CD4-positive, alpha-beta memory T cell (primary cell): ENCODE data around the gene PLEKHA6. TPM values are rescaled to one million over a fixed set of nuclear protein-coding genes. Genes with fewer than 3 reads are reported as not detected.
A peak's percentile ranks its signal among the peaks of the same experiment; 100 is the strongest.

Source experiments
- CTCF ChIA-PET: fragments of 350-600 bp; sonication (Branson Sonifier 250); formaldehyde crosslinking; loops from one replicate; lab custom pipeline; 2021; ENCODE audit warnings: inconsistent platforms; ENCODE audit not compliant: partially characterized antibody; lab: Charles Lee
- POLR2A ChIA-PET: fragments of 350-600 bp; sonication (Branson Sonifier 250); formaldehyde crosslinking; loops from one replicate; lab custom pipeline; 2021; ENCODE audit not compliant: partially characterized antibody; lab: Charles Lee
- DNase-seq, 5 donors: peaks; one replicate each; pipeline versions ENCODE4 v3.0.0 to v3.0.0-alpha.2; 2020 to 2022; ENCODE audit warnings: mixed read lengths in 1 of 5
- H3K27ac ChIP-seq: one replicate; pipeline ENCODE4 v1.7.0; 2013; ENCODE audit warnings: low read depth, low read length
- H3K27me3 ChIP-seq: 2 replicates; pipeline ENCODE4 v1.7.0; 2013; ENCODE audit warnings: mild to moderate bottlenecking, low read length, moderate library complexity; ENCODE audit not compliant: insufficient read depth
- H3K36me3 ChIP-seq: 2 replicates; pipeline ENCODE4 v1.7.0; 2013; ENCODE audit warnings: mild to moderate bottlenecking, low read length, moderate library complexity; ENCODE audit not compliant: insufficient read depth
- H3K4me1 ChIP-seq: 2 replicates; pipeline ENCODE4 v1.7.0; 2013; ENCODE audit warnings: mild to moderate bottlenecking, low read length, moderate library complexity; ENCODE audit not compliant: insufficient read depth
- H3K4me3 ChIP-seq, 2 donors: one replicate each; pipeline ENCODE4 v1.7.0; 2013; ENCODE audit warnings: low read length in 2 of 2, mild to moderate bottlenecking in 1 of 2
- H3K9me3 ChIP-seq, 2 donors: one replicate each; pipeline ENCODE4 v1.7.0; 2013; ENCODE audit warnings: low read length in 2 of 2, control low read depth in 1 of 2; ENCODE audit not compliant: control insufficient read depth in 1 of 2
- H3K27ac Mint-ChIP-seq, 7 donors: one replicate each; pipeline ENCODE4 v1.8.0; 2020 to 2021; ENCODE audit warnings: mixed read lengths in 7 of 7, mild to moderate bottlenecking in 6 of 7, inconsistent platforms in 3 of 7, moderate library complexity in 3 of 7
- H3K27me3 Mint-ChIP-seq, 2 donors: one replicate each; pipeline ENCODE4 v1.8.0; 2020 to 2021; ENCODE audit warnings: mixed read lengths in 2 of 2
- H3K36me3 Mint-ChIP-seq, 2 donors: one replicate each; pipeline ENCODE4 v1.8.0; 2020 to 2021; ENCODE audit warnings: mixed read lengths in 2 of 2, inconsistent platforms in 1 of 2, mild to moderate bottlenecking in 1 of 2
- H3K4me1 Mint-ChIP-seq, 4 donors: one replicate each; pipeline ENCODE4 v1.8.0; 2020 to 2021; ENCODE audit warnings: mixed read lengths in 4 of 4, mild to moderate bottlenecking in 1 of 4
- H3K4me3 Mint-ChIP-seq, 8 donors: one replicate each; pipeline ENCODE4 v1.8.0; 2020 to 2021; ENCODE audit warnings: mixed read lengths in 8 of 8, mild to moderate bottlenecking in 7 of 8, moderate library complexity in 6 of 8, inconsistent platforms in 3 of 8
- H3K9me3 Mint-ChIP-seq, 8 donors: one replicate each; pipeline ENCODE4 v1.8.0; 2020 to 2021; ENCODE audit warnings: mixed read lengths in 8 of 8, mild to moderate bottlenecking in 5 of 8, inconsistent platforms in 3 of 8, moderate library complexity in 1 of 8
- intact Hi-C: fragments of 100-400 bp; cut with micrococcal nuclease; formaldehyde crosslinking; loops from one replicate; pipeline ENCODE4 v1.15.1; 2023
- polyA plus RNA-seq, 2 donors: library from polyadenylated mRNA; unstranded; fragments of 300-500 nt; fragmentation: Illumina TruSeq; gene quantifications; one replicate each; pipeline ENCODE4 v1.2.3, GENCODE V29; 2021
- total RNA-seq, 2 experiments: library from RNA; stranded (reverse); gene quantifications; one replicate each; pipeline ENCODE4 v1.2.3, GENCODE V29; 2021

The PLEKHA6 gene
- total and polyA plus RNA-seq, 4 experiments from 2014 or later: 0.15 to 0.89 (median 0.52) TPM; not detected in 1

DNA sequence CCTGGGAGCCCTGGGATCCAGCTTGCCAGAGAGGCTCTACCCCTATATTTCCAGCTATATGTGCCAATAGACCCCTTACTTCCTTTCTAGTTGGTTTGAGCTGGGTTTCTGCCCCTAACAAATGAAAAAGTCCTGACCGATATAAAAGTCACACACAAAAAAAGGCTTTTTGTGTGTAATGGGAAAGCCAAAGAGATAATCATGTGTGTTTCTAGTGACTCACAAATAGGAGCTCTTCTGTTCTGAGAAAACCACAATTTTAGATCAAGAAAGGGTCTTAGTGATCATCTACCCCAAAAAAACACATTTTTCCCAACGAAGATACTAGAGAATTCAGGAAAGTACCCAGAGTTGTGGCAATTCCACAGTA is 23.0 kb upstream of the PLEKHA6 start:
- Histone ChIP-seq H3K27ac (no peak overlapping the region), H3K36me3 (no peaks in the 10 kb centered on the region), H3K4me1 (peaks cover 6% of the 10 kb centered on the region), H3K4me3 (peak overlapping the region; percentile 15 to 30), H3K9me3 (no peaks in the 10 kb centered on the region), H3K27me3 (peaks cover 6% of the 10 kb centered on the region)
- POLR2A ChIA-PET: interaction anchor here (0.7 to 1.3 kb wide), 3 partner anchors 16 to 28 kb away, joined by 3 to 4 read pairs (median 3); no protein-coding TSS in a partner anchor
- peaks cover 8 to 13% of the 10 kb centered on the region in 2 donors for H3K27me3 Mint-ChIP-seq
- intact Hi-C loops: loop anchor here (2.0 kb wide), 1 partner anchor 16 kb away; no protein-coding TSS in a partner anchor
- H3K9me3 Mint-ChIP-seq: no peaks in the 10 kb centered on the region
- CTCF ChIA-PET: interaction anchor here (1.3 to 7.6 kb wide), 4 partner anchors 16 to 424 kb away, joined by 3 to 59 read pairs (median 9); no protein-coding TSS in a partner anchor
- no peak overlapping the region for H3K4me3 Mint-ChIP-seq
- H3K27ac Mint-ChIP-seq: no peak overlapping the region
- DNase-seq: no peak
- H3K36me3 Mint-ChIP-seq: no peaks in the 10 kb centered on the region
- peaks cover 9 to 13% (median 11%) of the 10 kb centered on the region in 4 donors for H3K4me1 Mint-ChIP-seq

DNA sequence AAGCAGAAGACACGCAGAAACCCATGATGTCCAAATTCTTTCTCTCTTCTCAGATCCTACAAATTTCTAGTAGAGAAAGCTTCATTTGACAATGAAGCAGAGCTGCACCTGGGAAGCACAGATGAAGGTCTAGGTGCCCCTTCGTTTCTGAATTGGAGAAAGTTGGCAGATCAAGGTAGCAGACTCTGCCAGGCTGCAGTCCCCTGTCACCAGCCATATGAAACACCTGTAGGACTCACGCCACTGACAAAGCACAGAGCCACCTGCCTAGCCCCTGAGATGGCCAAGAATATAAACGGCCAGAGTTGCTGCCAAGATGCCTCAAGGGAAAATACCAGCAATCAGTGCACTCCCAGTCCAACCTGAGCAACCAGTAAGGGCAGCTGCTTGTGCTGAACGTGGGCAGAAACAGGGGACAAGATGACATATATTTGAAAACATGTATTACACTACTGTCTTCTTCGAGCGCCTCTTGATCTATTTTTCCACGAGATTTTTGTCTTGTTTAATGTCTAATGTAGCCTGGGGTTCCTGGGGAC is 20.6 kb upstream of the PLEKHA6 start:
- POLR2A ChIA-PET: interaction anchor here (0.6 kb wide), 1 partner anchor 338 kb away, joined by 3 read pairs; no protein-coding TSS in a partner anchor

DNA sequence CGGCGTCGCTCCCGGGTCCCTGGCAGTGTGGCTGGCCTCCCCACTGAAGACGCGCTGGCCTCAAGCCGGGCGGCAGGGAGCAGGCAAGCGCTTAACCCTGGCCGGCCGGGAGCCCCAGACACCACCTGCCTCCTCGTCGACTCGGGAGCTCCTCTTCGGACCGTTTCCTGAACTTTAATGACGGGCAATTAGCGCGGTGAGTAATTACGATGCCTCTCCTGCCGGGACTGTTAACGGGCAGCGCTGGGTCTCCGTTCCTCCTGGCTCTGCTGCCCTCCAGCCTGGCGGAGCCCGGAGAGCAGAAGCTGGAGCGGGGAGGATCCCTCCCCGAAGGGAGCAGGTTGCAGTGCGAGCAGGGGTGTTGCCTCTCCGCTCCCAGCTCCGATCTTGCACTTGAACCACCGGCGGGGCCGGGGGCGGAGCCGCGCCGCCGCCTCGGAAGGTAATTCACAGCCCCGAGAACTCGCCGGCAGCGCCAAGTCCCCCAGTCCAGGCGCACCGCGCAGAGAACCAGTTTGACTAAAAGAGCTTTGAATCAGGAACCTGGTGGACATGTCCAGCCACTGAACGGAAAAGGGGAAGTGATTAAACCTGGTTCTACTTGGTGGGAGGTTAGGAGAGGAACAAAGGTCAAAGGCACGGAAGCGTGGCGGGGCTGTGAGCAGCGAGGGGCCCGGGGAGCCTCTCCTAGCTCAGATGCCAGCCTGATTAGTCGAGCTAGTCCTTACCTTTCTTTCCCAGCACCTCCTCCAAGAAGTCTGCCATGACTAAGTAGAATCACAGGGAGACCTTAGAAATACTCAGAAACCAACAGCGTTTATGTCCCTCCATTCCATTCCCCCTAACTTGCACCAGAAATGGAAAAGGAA is 18.3 kb upstream of the PLEKHA6 start:
- ChIA-PET CTCF (interaction anchor here (1.1 to 7.6 kb wide), 3 partner anchors 15 to 249 kb away, joined by 3 to 59 read pairs (median 10); no protein-coding TSS in a partner anchor), POLR2A (interaction anchor here (1.0 to 1.5 kb wide), 3 partner anchors 19 to 33 kb away, joined by 3 to 5 read pairs (median 3); partner anchors contain the start of gene PPP1R15B)
- DNase-seq: peak; percentile 40 to 60 (median 43)
- peaks cover 26% of the 10 kb centered on the region for H3K27me3 ChIP-seq
- peak overlapping the region; percentile 51 to 63 for H3K4me3 ChIP-seq
- peaks cover 11% of the 10 kb centered on the region for H3K4me1 ChIP-seq
- no peaks in the 10 kb centered on the region for H3K36me3 ChIP-seq
- H3K27ac ChIP-seq: no peak overlapping the region
- H3K36me3 Mint-ChIP-seq: no peaks in the 10 kb centered on the region
- H3K27me3 Mint-ChIP-seq: peaks cover 12 to 16% of the 10 kb centered on the region in 2 donors
- peak overlapping the region in 3 of 7 donors; percentile 9 to 71 (median 51) for H3K27ac Mint-ChIP-seq
- intact Hi-C loops: no loop called here
- peaks cover 9 to 16% (median 11%) of the 10 kb centered on the region in 4 donors for H3K4me1 Mint-ChIP-seq
- no peaks in the 10 kb centered on the region for H3K9me3 Mint-ChIP-seq
- H3K4me3 Mint-ChIP-seq: peak overlapping the region; percentile 85 to 92 (median 88)
- no peaks in the 10 kb centered on the region for H3K9me3 ChIP-seq

More for the DNA sequence above, 20.6 kb upstream of the PLEKHA6 start:
- Histone ChIP-seq H3K27ac (no peak overlapping the region), H3K36me3 (no peaks in the 10 kb centered on the region), H3K4me1 (peaks cover 11% of the 10 kb centered on the region), H3K27me3 (peaks cover 26% of the 10 kb centered on the region), H3K4me3 (no peak overlapping the region), H3K9me3 (no peaks in the 10 kb centered on the region)
- no peak for DNase-seq
- Mint-ChIP-seq H3K4me3 (no peak overlapping the region), H3K4me1 (peaks cover 9 to 16% (median 11%) of the 10 kb centered on the region in 4 donors), H3K36me3 (no peaks in the 10 kb centered on the region), H3K27me3 (peaks cover 12 to 16% of the 10 kb centered on the region in 2 donors), H3K9me3 (no peaks in the 10 kb centered on the region), H3K27ac (no peak overlapping the region)
- intact Hi-C loops: no loop called here
- CTCF ChIA-PET: interaction anchor here (1.1 to 7.6 kb wide), 4 partner anchors 11 to 426 kb away, joined by 3 to 59 read pairs (median 6); no protein-coding TSS in a partner anchor

DNA sequence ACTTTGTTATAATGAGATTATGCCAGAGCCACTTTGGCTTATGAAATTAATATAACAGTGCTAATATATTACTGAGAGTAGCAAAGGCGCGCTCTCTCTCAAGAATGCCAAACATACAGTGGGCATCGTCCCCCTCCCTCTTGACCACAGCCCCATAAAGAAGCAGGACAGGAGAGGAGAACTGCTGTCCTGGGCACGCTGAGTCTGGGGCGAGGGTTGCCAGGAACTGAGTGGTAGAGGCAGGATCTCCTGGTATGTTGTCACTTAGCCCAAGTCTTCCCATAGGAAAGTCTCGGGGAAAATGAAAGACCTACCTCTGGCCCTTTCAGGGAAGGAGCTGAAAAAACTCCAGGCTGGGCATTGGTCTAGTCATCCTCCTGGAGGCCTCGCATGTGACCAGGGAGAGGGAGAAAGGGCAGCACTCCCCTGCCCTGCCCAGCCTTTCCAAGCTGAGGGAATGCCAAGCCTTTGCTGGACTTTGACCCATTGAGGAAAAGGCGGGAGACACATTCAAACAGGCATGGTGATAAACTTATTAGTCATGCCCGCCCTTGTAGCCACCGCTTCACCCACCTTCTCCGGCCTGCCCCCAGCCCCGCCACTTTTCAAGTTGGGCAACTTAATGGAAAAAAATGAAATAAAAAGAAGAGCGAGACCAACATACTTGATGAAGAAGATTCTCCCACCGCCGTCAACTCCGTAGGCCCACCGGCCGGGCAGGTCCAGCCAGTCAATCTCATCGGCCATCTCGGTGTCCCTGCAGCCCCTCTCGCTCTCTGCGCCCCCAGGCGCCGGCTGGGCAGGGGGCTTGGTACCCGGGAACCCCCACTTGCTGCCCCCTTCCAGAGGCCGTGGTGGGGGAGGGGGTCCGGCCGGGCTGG is 17.4 kb upstream of the PLEKHA6 start:
- CTCF ChIA-PET: interaction anchor here (1.0 to 7.6 kb wide), 3 partner anchors 14 to 22 kb away, joined by 3 to 59 read pairs (median 10); no protein-coding TSS in a partner anchor
- DNase-seq: no peak
- H3K9me3 ChIP-seq: no peaks in the 10 kb centered on the region
- Mint-ChIP-seq H3K27me3 (peaks cover 12 to 16% of the 10 kb centered on the region in 2 donors), H3K4me1 (peaks cover 9 to 16% (median 11%) of the 10 kb centered on the region in 4 donors), H3K36me3 (no peaks in the 10 kb centered on the region), H3K4me3 (peak overlapping the region; percentile 66 to 82 (median 74)), H3K27ac (peak overlapping the region in 1 of 7 donors; percentile 52), H3K9me3 (no peaks in the 10 kb centered on the region)
- H3K27me3 ChIP-seq: peaks cover 26% of the 10 kb centered on the region
- intact Hi-C loops: no loop called here
- H3K36me3 ChIP-seq: no peaks in the 10 kb centered on the region
- H3K4me3 ChIP-seq: peak overlapping the region in 1 of 2 donors; percentile 51
- peaks cover 11% of the 10 kb centered on the region for H3K4me1 ChIP-seq
- POLR2A ChIA-PET: interaction anchor here (1.1 to 1.5 kb wide), 2 partner anchors 20 to 21 kb away, joined by 3 to 5 read pairs; no protein-coding TSS in a partner anchor
- H3K27ac ChIP-seq: no peak overlapping the region

DNA sequence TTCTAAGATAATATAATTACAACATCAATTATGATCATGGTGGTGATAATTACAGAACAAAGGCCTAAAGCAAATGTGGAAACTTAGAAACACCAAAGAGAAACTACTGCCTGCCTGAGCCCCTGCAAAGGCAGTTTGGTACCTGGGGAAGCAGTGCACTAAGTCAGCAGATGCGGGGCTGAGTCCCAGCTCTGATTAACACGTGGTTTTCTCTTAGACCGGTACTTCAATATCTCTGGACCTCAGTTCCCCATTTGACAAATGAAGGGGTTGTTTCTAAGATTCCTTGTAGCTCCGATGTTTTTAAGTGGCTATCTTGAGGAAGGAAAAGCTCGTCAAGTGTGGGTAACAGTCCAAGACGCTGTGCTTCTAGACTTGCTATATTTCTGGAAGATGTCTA is 16.7 kb upstream of the PLEKHA6 start:
- POLR2A ChIA-PET: no interaction called here
- H3K4me1 Mint-ChIP-seq: peaks cover 7 to 14% (median 8%) of the 10 kb centered on the region in 4 donors
- Histone ChIP-seq H3K36me3 (no peaks in the 10 kb centered on the region), H3K27ac (no peak overlapping the region), H3K9me3 (no peaks in the 10 kb centered on the region), H3K4me3 (no peak overlapping the region), H3K4me1 (peaks cover 11% of the 10 kb centered on the region), H3K27me3 (peaks cover 26% of the 10 kb centered on the region)
- H3K9me3 Mint-ChIP-seq: no peaks in the 10 kb centered on the region
- peak overlapping the region in 3 of 8 donors; percentile 5 to 75 (median 73) for H3K4me3 Mint-ChIP-seq
- H3K27ac Mint-ChIP-seq: no peak overlapping the region
- CTCF ChIA-PET: interaction anchor here (1.0 to 7.6 kb wide), 2 partner anchors 13 to 23 kb away, joined by 3 to 59 read pairs; no protein-coding TSS in a partner anchor
- intact Hi-C loops: no loop called here
- DNase-seq: no peak
- no peaks in the 10 kb centered on the region for H3K36me3 Mint-ChIP-seq
- H3K27me3 Mint-ChIP-seq: peaks cover 14 to 18% of the 10 kb centered on the region in 2 donors

DNA sequence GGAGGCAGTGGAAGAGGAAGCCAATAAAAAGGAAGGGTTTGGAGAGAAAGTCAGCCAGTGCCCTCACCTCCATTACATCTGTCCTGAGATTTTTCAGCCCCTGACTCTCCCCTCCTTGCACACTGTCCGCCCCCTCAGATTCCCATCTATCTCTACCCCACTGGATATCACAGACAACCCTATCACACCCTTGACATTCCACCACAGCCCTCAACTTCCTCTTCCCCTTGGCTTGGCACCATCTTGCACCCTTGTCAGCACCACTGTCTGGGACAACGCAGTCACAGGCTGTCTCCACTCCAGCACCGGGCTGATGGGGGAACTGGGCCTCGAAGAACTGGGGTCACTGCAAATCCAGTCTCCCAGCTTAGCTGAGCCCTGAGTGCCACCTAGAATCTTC is 14.2 kb upstream of the PLEKHA6 start:
- CTCF ChIA-PET: no interaction called here
- DNase-seq: no peak
- peaks cover 26% of the 10 kb centered on the region for H3K27me3 ChIP-seq
- no peaks in the 10 kb centered on the region for H3K36me3 ChIP-seq
- POLR2A ChIA-PET: no interaction called here
- H3K9me3 ChIP-seq: no peaks in the 10 kb centered on the region
- Mint-ChIP-seq H3K27ac (no peak overlapping the region), H3K36me3 (no peaks in the 10 kb centered on the region), H3K4me3 (no peak overlapping the region), H3K4me1 (peaks cover 7 to 12% (median 7%) of the 10 kb centered on the region in 4 donors), H3K27me3 (peaks cover 6 to 19% of the 10 kb centered on the region in 2 donors), H3K9me3 (no peaks in the 10 kb centered on the region)
- intact Hi-C loops: no loop called here
- H3K27ac ChIP-seq: no peak overlapping the region
- H3K4me3 ChIP-seq: no peak overlapping the region
- peaks cover 11% of the 10 kb centered on the region for H3K4me1 ChIP-seq
